H9 (cell line): Measurements from ENCODE around the gene R3HDM2. TPM values are rescaled to one million over a fixed set of nuclear protein-coding genes. Genes with fewer than 3 reads are reported as not detected.
"Not testable (repeated sequence)": the region's sequence is repeated elsewhere in the genome, so short reads cannot be mapped to it uniquely, and the experiment has no call there.

Experiments used
- DNase-seq: peaks from one replicate; pipeline ENCODE4 v3.0.0-alpha.2; 2017
- H2AFZ ChIP-seq: one replicate; pipeline ENCODE4 v1.6.1; 2013; ENCODE audit warnings: mild to moderate bottlenecking, low read length, control low read depth, moderate library complexity
- H2AK5ac ChIP-seq: 2 replicates; pipeline ENCODE4 v1.6.1; 2013; ENCODE audit warnings: low read length, control low read depth, mixed read lengths; ENCODE audit not compliant: insufficient read length
- H2BK120ac ChIP-seq: one replicate; pipeline ENCODE4 v1.6.1; 2013; ENCODE audit warnings: low read depth, mild to moderate bottlenecking, low read length, control low read depth, inconsistent platforms; ENCODE audit not compliant: poor library complexity, severe bottlenecking
- H2BK12ac ChIP-seq: 2 replicates; pipeline ENCODE4 v1.6.1; 2013; ENCODE audit warnings: low read length, control low read depth, mixed read lengths, low read depth; ENCODE audit not compliant: insufficient read length
- H2BK15ac ChIP-seq: 2 replicates; pipeline ENCODE4 v1.6.1; 2013; ENCODE audit warnings: low read depth, low read length, control low read depth
- H2BK20ac ChIP-seq: one replicate; pipeline ENCODE4 v1.6.1; 2013; ENCODE audit warnings: low read depth, mild to moderate bottlenecking, low read length, control low read depth, inconsistent platforms; ENCODE audit not compliant: poor library complexity, severe bottlenecking
- H2BK5ac ChIP-seq: 2 replicates; pipeline ENCODE4 v1.6.1; 2013; ENCODE audit warnings: low read length, control low read depth, mixed read lengths; ENCODE audit not compliant: insufficient read length
- H3K14ac ChIP-seq: 2 replicates; pipeline ENCODE4 v1.6.1; 2013; ENCODE audit warnings: low read length, control low read depth; ENCODE audit not compliant: insufficient read depth
- H3K18ac ChIP-seq: 2 replicates; pipeline ENCODE4 v1.6.1; 2013; ENCODE audit warnings: low read depth, mild to moderate bottlenecking, mixed read lengths, low read length, control low read depth; ENCODE audit not compliant: insufficient read length
- H3K23ac ChIP-seq: 2 replicates; pipeline ENCODE4 v1.6.1; 2013; ENCODE audit warnings: low read length, control low read depth, mixed read lengths, low read depth; ENCODE audit not compliant: insufficient read length
- H3K23me2 ChIP-seq: 2 replicates; pipeline ENCODE4 v1.6.1; 2013; ENCODE audit warnings: low read depth, mild to moderate bottlenecking, mixed read lengths, low read length, control low read depth; ENCODE audit not compliant: insufficient read length, poor library complexity, severe bottlenecking
- H3K27ac ChIP-seq: 2 replicates; pipeline ENCODE4 v1.5.1; 2013; ENCODE audit warnings: low read length, control low read depth, mixed read lengths, low read depth; ENCODE audit not compliant: insufficient read length
- H3K27me3 ChIP-seq: 2 replicates; pipeline ENCODE4 v1.6.1; 2013; ENCODE audit warnings: low read length, control low read depth, inconsistent platforms; ENCODE audit not compliant: insufficient read depth
- H3K4ac ChIP-seq: 2 replicates; pipeline ENCODE4 v1.6.1; 2013; ENCODE audit warnings: low read depth, mild to moderate bottlenecking, control low read depth, inconsistent platforms, low read length, moderate library complexity
- H3K4me1 ChIP-seq: 2 replicates; pipeline ENCODE4 v1.6.1; 2013; ENCODE audit warnings: low read length, control low read depth, inconsistent platforms; ENCODE audit not compliant: insufficient read depth
- H3K4me2 ChIP-seq: 2 replicates; pipeline ENCODE4 v1.6.1; 2013; ENCODE audit warnings: low read length, control low read depth, mixed read lengths; ENCODE audit not compliant: insufficient read length, insufficient read depth
- H3K56ac ChIP-seq: 2 replicates; pipeline ENCODE4 v1.6.1; 2013; ENCODE audit warnings: low read depth, mild to moderate bottlenecking, mixed read lengths, low read length, control low read depth; ENCODE audit not compliant: insufficient read length
- H3K79me1 ChIP-seq: 2 replicates; pipeline ENCODE4 v1.6.1; 2013; ENCODE audit warnings: low read depth, mild to moderate bottlenecking, moderate library complexity, low read length, control low read depth, inconsistent platforms; ENCODE audit not compliant: insufficient read depth, poor library complexity, severe bottlenecking
- H3K79me2 ChIP-seq: 2 replicates; pipeline ENCODE4 v1.6.1; 2013; ENCODE audit warnings: low read length, control low read depth, inconsistent platforms; ENCODE audit not compliant: insufficient read depth
- H3K9ac ChIP-seq: 2 replicates; pipeline ENCODE4 v1.6.1; 2013; ENCODE audit warnings: low read length, control low read depth, mixed read lengths; ENCODE audit not compliant: insufficient read length; ENCODE audit errors: extremely low read depth
- H3K9me3 ChIP-seq: one replicate; pipeline ENCODE4 v1.6.1; 2013; ENCODE audit warnings: low read depth, low read length, inconsistent platforms; ENCODE audit not compliant: control insufficient read depth
- H3T11ph ChIP-seq: one replicate; pipeline ENCODE4 v1.6.1; 2013; ENCODE audit warnings: mild to moderate bottlenecking, low read length, control low read depth, inconsistent platforms
- H4K20me1 ChIP-seq: one replicate; pipeline ENCODE4 v1.6.1; 2013; ENCODE audit not compliant: control insufficient read depth, insufficient read length, insufficient read depth
- H4K5ac ChIP-seq: 2 replicates; pipeline ENCODE4 v1.6.1; 2013; ENCODE audit warnings: low read depth, mild to moderate bottlenecking, mixed read lengths, low read length, control low read depth; ENCODE audit not compliant: insufficient read length
- H4K8ac ChIP-seq: replicated peaks from 2 replicates; pipeline ENCODE4 v1.6.1; 2013; ENCODE audit warnings: low read length, control low read depth, mixed read lengths, low read depth; ENCODE audit not compliant: insufficient read length
- H4K91ac ChIP-seq: 2 replicates; pipeline ENCODE4 v1.6.1; 2013; ENCODE audit warnings: low read depth, mild to moderate bottlenecking, moderate library complexity, mixed read lengths, low read length, control low read depth; ENCODE audit not compliant: insufficient read length
- H3K27ac Mint-ChIP-seq, 3 experiments: 2 replicates in 2 of 3; 3 replicates in 1 of 3; pipeline ENCODE4 v1.8.0; 2020 to 2021; ENCODE audit warnings: mixed read lengths in 3 of 3, mild to moderate bottlenecking in 1 of 3, moderate library complexity in 1 of 3
- H3K27me3 Mint-ChIP-seq: 2 replicates; pipeline ENCODE4 v1.8.0; 2021; ENCODE audit warnings: low read depth, mild to moderate bottlenecking, moderate library complexity, mixed read lengths
- H3K36me3 Mint-ChIP-seq, 3 experiments: 2 replicates in 2 of 3; 3 replicates in 1 of 3; pipeline ENCODE4 v1.8.0; 2020 to 2021; ENCODE audit warnings: low read depth in 3 of 3, mixed read lengths in 3 of 3; ENCODE audit not compliant: insufficient read depth in 1 of 3
- H3K4me1 Mint-ChIP-seq, 2 experiments: 2 replicates each; pipeline ENCODE4 v1.8.0; 2020; ENCODE audit warnings: mixed read lengths in 2 of 2
- H3K4me3 Mint-ChIP-seq, 2 experiments: 2 replicates in 1 of 2; 3 replicates in 1 of 2; pipeline ENCODE4 v1.8.0; 2020 to 2021; ENCODE audit warnings: mild to moderate bottlenecking in 2 of 2, mixed read lengths in 2 of 2, moderate library complexity in 1 of 2
- H3K9me3 Mint-ChIP-seq, 2 experiments: 2 replicates in 1 of 2; 3 replicates in 1 of 2; pipeline ENCODE4 v1.8.0; 2020; ENCODE audit warnings: mild to moderate bottlenecking in 2 of 2, mixed read lengths in 2 of 2, moderate library complexity in 1 of 2
- CTCF ChIP-seq: fragments of 200-600 bp; sonication (generic); conservative IDR thresholded peaks from 3 replicates; pipeline ENCODE4 v1.8.0; 2021; ENCODE audit warnings: antibody characterized with exemption, mild to moderate bottlenecking
- WGBS: extraction: QIAGEN DNeasy Blood & Tissue Kit; methylation state at CpG from one replicate; pipeline ENCODE4 v1.1.7; 2013; ENCODE audit warnings: missing lambda C conversion rate, low lambda C conversion rate, mixed read lengths; ENCODE audit not compliant: insufficient read length; ENCODE audit errors: extremely low coverage; 5-methylcytosine and 5-hydroxymethylcytosine counted together
- total RNA-seq: library from RNA; stranded (reverse); gene quantifications from 2 replicates; pipeline ENCODE4 v1.2.1, GENCODE V29; 2021

Gene R3HDM2
- total RNA-seq, 1 experiment from 2014 or later, result 43.9 TPM

- no CpG with 5 or more reads among the region's 4 CpGs for WGBS
These were observed 134.6 kb downstream of the R3HDM2 start for GRCh38 chr12:57296291-57296690.

DNA sequence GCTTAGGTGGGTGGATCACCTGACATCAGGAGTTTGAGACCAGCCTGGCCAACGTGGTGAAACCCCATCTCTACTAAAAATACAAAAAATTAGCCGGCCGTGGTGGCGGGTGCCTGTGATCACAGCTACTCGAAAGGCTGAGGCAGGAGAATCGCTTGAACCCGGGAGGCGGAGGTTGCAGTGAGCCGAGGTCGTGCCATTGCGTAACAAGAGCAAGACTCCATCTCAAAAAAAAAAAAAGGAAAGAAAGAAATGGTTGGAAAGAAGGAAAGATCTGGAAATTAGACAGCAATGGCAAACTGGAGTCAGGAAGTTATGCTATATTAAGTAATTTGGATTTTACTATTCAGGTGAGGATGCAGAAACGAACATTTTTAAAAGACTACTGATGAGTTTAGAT, 148.8 kb downstream of the R3HDM2 start:
- H3K23me2 ChIP-seq, H4K20me1 ChIP-seq: not testable (repeated sequence)
- WGBS, result no CpG with 5 or more reads among the region's 12 CpGs

More at GRCh38 chr12:57296291-57296690, 134.6 kb downstream of the R3HDM2 start:
- H4K8ac ChIP-seq, result no peak overlapping the region
- no peak overlapping the region for H3K27ac Mint-ChIP-seq
- no peaks in the 10 kb centered on the region for H3K9me3 ChIP-seq
- H4K20me1 ChIP-seq, result no peaks in the 10 kb centered on the region
- no peak overlapping the region for H2BK12ac ChIP-seq
- no peak overlapping the region for H3K4me3 Mint-ChIP-seq
- no peak overlapping the region for H2BK120ac ChIP-seq
- H4K91ac ChIP-seq, result no peak overlapping the region
- H3K4me2 ChIP-seq, result no peak overlapping the region
- H3K9me3 Mint-ChIP-seq, result no peaks in the 10 kb centered on the region
- H2BK15ac ChIP-seq, result no peak overlapping the region
- no peak overlapping the region for H3K9ac ChIP-seq
- no peak for TF ChIP-seq CTCF
- H3K79me2 ChIP-seq, result no peaks in the 10 kb centered on the region
- no peaks in the 10 kb centered on the region for H3K79me1 ChIP-seq
- no peak overlapping the region for H2BK20ac ChIP-seq
- no peak overlapping the region for H3K18ac ChIP-seq
- H3K4ac ChIP-seq, result no peak overlapping the region
- no peak overlapping the region for H3K14ac ChIP-seq
- no peaks in the 10 kb centered on the region for H3K23me2 ChIP-seq
- no peaks in the 10 kb centered on the region; the same call in 1 of the 2 replicates for H3K4me1 ChIP-seq
- no peak overlapping the region for H4K5ac ChIP-seq
- H3K27ac ChIP-seq, result no peak overlapping the region
- no peak overlapping the region for H3K23ac ChIP-seq
- no peaks in the 10 kb centered on the region for H3K27me3 ChIP-seq
- H3K56ac ChIP-seq, result no peak overlapping the region
- no peak overlapping the region for H3T11ph ChIP-seq
- no peaks in the 10 kb centered on the region for H3K27me3 Mint-ChIP-seq
- H2AFZ ChIP-seq, result no peak overlapping the region
- H3K36me3 Mint-ChIP-seq, result peaks cover 3 to 37% (median 28%) of the 10 kb centered on the region in 3 experiments; a peak in 6 of 7 replicates
- no peak overlapping the region for H2BK5ac ChIP-seq
- no peak overlapping the region for H2AK5ac ChIP-seq
- no peak for DNase-seq
- peaks cover 9 to 12% of the 10 kb centered on the region in 2 experiments for H3K4me1 Mint-ChIP-seq

More for the DNA sequence above, 148.8 kb downstream of the R3HDM2 start:
- peaks cover 10 to 13% of the 10 kb centered on the region in 2 experiments for H3K4me1 Mint-ChIP-seq
- DNase-seq, H3K56ac ChIP-seq, H3K9me3 Mint-ChIP-seq, H3K4me3 Mint-ChIP-seq, H3K79me1 ChIP-seq, H3K27me3 Mint-ChIP-seq, H3K27ac ChIP-seq, H2AFZ ChIP-seq, H3K23ac ChIP-seq, H3T11ph ChIP-seq, H3K4ac ChIP-seq, H3K14ac ChIP-seq, H2BK20ac ChIP-seq, H4K5ac ChIP-seq, H3K4me2 ChIP-seq, H2BK15ac ChIP-seq, H3K9me3 ChIP-seq, H2BK5ac ChIP-seq, H2AK5ac ChIP-seq, H2BK120ac ChIP-seq, H3K27ac Mint-ChIP-seq, H3K27me3 ChIP-seq, H3K79me2 ChIP-seq, H3K18ac ChIP-seq, H3K9ac ChIP-seq, H4K8ac ChIP-seq, H3K4me1 ChIP-seq, H4K91ac ChIP-seq, H2BK12ac ChIP-seq: not testable (repeated sequence)
- H3K36me3 Mint-ChIP-seq, result peaks cover 15 to 58% (median 57%) of the 10 kb centered on the region in 3 experiments; a peak in 6 of 7 replicates
